Kidney (tissue), 14 donors: ENCODE data around the gene ARL2. TPM values are rescaled to one million over a fixed set of nuclear protein-coding genes. Genes with fewer than 3 reads are reported as not detected.

Source experiments
- DNase-seq, 5 donors: peaks; one replicate each; pipeline ENCODE4 v3.0.0-alpha.2; 2013 to 2020
- FAIRE-seq: peaks from 2 replicates; lab custom pipeline; 2012; peaks lifted over from hg19 to GRCh38; lab: Jason Lieb, UNC
- H3K27ac ChIP-seq, 2 donors: one replicate each; pipeline ENCODE4 v1.7.0; 2013; ENCODE audit warnings: low read depth in 2 of 2, low read length in 2 of 2, inconsistent platforms in 1 of 2
- H3K27me3 ChIP-seq: one replicate; pipeline ENCODE4 v1.7.1; 2013; ENCODE audit warnings: low read length, inconsistent platforms; ENCODE audit not compliant: control insufficient read depth, insufficient read depth
- H3K36me3 ChIP-seq, 3 donors: one replicate each; pipeline versions ENCODE4 v1.7.0 to v1.7.1; 2013; ENCODE audit warnings: low read length in 3 of 3, control low read depth in 1 of 3, inconsistent platforms in 1 of 3; ENCODE audit not compliant: insufficient read depth in 3 of 3, control insufficient read depth in 2 of 3
- H3K4me1 ChIP-seq, 3 donors: one replicate each; pipeline versions ENCODE4 v1.7.0 to v1.7.1; 2013; ENCODE audit warnings: low read length in 3 of 3, inconsistent platforms in 1 of 3, low read depth in 1 of 3; ENCODE audit not compliant: control insufficient read depth in 2 of 3, insufficient read depth in 2 of 3
- H3K4me3 ChIP-seq, 3 donors: one replicate each; pipeline versions ENCODE4 v1.7.0 to v1.8.1; 2013; ENCODE audit warnings: low read length in 3 of 3, control low read depth in 1 of 3, inconsistent platforms in 1 of 3
- H3K9ac ChIP-seq, 3 donors: one replicate each; pipeline versions ENCODE4 v1.7.0 to v1.7.1; 2013; ENCODE audit warnings: low read length in 3 of 3, control low read depth in 1 of 3, inconsistent platforms in 1 of 3
- H3K9me3 ChIP-seq, 3 donors: one replicate each; pipeline versions ENCODE4 v1.7.0 to v1.7.1; 2013; ENCODE audit warnings: low read length in 3 of 3, control low read depth in 1 of 3, inconsistent platforms in 1 of 3; ENCODE audit not compliant: control insufficient read depth in 2 of 3, insufficient read depth in 1 of 3
- intact Hi-C: fragments of 100-400 bp; cut with DNase I; formaldehyde crosslinking; loops from one replicate; pipeline ENCODE4 v1.11.1; 2022
- polyA plus RNA-seq: library from polyadenylated mRNA; stranded (reverse); fragments of 350-450 nt; fragmentation: Illumina TruSeq; extraction: RNeasy Lipid Tissue Mini Kit (QIAGEN cat#74804); gene quantifications from one replicate; pipeline ENCODE4 v1.2.3, GENCODE V29; 2014; ENCODE audit warnings: low read depth, low replicate concordance; ENCODE audit not compliant: insufficient read depth
- total RNA-seq: library from RNA; stranded (reverse); fragmentation: NEBNext Ultra II Directional; extraction: Animal tissue kit (Norgen Biotek cat#: 25700); gene quantifications from one replicate; pipeline ENCODE4 v1.2.1, GENCODE V29; 2021
- TF ChIP-seq, protein P1 (sequence below): IDR thresholded peaks from 3 replicates; pipeline ENCODE4 v1.5.1; 2012; ENCODE audit warnings: mild to moderate bottlenecking, moderate library complexity, borderline replicate concordance; ENCODE audit not compliant: insufficient read depth; ENCODE audit errors: extremely low read depth
- donor health status: control.
- donor health status: control.
- donor health status: control.
- donor health status: control.
- donor health status: control.
- donor health status: DM: yes; HTN: yes; CAD: no.
- donor health status: Normal renal cell carcinoma (clear cell type).

Gene ARL2
- total and polyA plus RNA-seq, 2 donors from 2014 or later = 91.6 to 284 TPM

DNA sequence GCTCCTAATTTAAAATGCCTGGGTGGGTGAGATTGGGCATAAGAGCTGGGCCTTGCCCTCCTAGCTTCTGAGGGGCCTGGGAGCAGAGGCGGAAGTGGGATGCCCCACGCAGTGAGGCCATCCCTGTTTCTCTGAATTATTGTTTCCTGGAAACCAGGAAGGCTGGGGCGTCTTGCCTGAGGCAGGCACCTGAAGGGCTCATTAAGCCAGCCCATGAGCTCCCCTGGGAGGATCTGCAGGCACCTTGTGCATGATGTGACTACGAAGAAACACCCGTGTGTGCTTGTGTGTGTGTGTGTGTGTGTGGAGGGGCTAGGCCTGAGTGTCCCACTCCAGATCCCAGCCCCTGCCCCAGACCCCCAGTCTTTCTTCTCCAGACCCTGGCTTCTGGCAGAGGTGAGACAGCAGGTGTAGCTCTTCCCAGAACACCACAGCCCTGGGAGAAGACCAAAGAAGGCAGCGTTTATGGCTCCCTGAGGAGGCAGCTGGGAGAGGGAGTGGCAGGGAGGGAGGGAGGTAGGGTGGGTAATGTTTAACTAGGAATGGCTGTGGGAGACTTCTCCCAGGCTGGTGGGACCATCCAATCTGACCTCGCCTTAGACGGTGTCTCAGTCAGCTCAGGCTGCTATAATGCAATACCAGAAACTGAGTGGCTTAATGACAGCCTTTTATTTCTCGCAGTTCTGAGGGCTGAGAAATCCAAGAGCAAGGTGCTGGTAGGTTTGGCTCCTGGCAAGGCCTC lies 15.1 kb upstream of the ARL2 start:
- Histone ChIP-seq H3K4me3 (no peak overlapping the region), H3K9ac (no peak overlapping the region), H3K9me3 (no peaks in the 10 kb centered on the region), H3K27ac (peak overlapping the region; percentile 2 to 49), H3K36me3 (no peaks in the 10 kb centered on the region), H3K27me3 (no peaks in the 10 kb centered on the region), H3K4me1 (peaks cover 0 to 18% (median 6%) of the 10 kb centered on the region in 3 donors)
- intact Hi-C loops = loop anchor here (10.0 kb wide), 1 partner anchor 64 kb away; the partner anchor contains the start of gene GPHA2
- DNase-seq (peak in 3 of 5 donors; percentile 46 to 67 (median 56)), FAIRE-seq (no peak)
- TF ChIP-seq, protein P1, sequence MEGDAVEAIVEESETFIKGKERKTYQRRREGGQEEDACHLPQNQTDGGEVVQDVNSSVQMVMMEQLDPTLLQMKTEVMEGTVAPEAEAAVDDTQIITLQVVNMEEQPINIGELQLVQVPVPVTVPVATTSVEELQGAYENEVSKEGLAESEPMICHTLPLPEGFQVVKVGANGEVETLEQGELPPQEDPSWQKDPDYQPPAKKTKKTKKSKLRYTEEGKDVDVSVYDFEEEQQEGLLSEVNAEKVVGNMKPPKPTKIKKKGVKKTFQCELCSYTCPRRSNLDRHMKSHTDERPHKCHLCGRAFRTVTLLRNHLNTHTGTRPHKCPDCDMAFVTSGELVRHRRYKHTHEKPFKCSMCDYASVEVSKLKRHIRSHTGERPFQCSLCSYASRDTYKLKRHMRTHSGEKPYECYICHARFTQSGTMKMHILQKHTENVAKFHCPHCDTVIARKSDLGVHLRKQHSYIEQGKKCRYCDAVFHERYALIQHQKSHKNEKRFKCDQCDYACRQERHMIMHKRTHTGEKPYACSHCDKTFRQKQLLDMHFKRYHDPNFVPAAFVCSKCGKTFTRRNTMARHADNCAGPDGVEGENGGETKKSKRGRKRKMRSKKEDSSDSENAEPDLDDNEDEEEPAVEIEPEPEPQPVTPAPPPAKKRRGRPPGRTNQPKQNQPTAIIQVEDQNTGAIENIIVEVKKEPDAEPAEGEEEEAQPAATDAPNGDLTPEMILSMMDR = no peak

DNA sequence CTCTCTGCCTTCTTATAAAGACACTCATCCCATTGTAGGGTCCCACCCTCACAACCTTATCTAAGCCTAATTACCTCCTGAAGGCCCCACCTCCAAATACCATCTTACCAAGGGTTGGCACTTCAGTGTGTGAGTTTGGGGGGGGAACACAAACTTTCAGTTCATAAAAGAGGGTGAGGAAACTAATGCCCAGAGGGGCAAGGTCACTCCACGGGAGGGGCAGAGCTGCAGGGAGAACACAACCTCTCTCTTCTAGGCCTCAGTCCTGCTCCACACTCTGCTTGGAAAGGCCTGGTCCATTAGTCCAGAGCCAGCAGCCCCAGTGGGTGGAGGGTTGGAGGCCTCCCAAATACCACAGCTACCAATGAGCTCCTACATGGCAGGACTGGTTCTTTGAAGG lies 14.5 kb upstream of the ARL2 start:
- Histone ChIP-seq H3K36me3 (no peaks in the 10 kb centered on the region), H3K4me3 (no peak overlapping the region), H3K9me3 (no peaks in the 10 kb centered on the region), H3K9ac (no peak overlapping the region), H3K27me3 (no peaks in the 10 kb centered on the region), H3K27ac (no peak overlapping the region), H3K4me1 (peaks cover 0 to 18% (median 6%) of the 10 kb centered on the region in 3 donors)
- TF ChIP-seq, protein P1 = no peak
- no peak for FAIRE-seq
- no peak for DNase-seq
- intact Hi-C loops = loop anchor here (10.0 kb wide), 1 partner anchor 65 kb away; the partner anchor contains the start of gene GPHA2

DNA sequence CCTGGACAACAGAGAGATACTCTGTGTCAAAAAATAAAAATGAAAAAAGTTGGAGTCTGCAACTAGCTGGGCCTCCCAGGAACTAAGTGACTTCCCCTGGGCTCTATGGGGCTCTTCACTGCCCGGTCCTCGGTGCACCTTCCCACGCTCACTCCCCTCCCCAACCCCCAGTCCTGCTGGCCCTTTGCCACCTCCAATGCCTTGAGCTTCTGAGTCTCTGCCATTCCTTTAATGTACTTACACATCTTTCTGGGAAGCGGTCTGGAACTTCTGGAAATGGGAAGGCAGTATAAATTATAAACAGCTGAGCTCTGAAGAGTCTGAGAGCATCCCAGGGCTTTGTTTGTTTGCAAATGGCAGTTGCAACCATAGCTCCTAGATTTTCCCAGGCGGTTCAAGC lies 11.3 kb upstream of the ARL2 start:
- H3K9me3 ChIP-seq = no peaks in the 10 kb centered on the region
- H3K9ac ChIP-seq = no peak overlapping the region
- H3K36me3 ChIP-seq = no peaks in the 10 kb centered on the region
- H3K4me1 ChIP-seq = peaks cover 0 to 9% (median 0%) of the 10 kb centered on the region in 3 donors
- no peak overlapping the region for H3K27ac ChIP-seq
- intact Hi-C loops = no loop called here
- H3K27me3 ChIP-seq = no peaks in the 10 kb centered on the region
- DNase-seq (no peak), FAIRE-seq (no peak)
- no peak overlapping the region for H3K4me3 ChIP-seq
- TF ChIP-seq, protein P1 = no peak
